ENCODE results near the gene TASL. TPM values are rescaled to one million over a fixed set of nuclear protein-coding genes. Genes with fewer than 3 reads are reported as not detected.

The TASL gene
- total RNA-seq, 8 experiments from 2014 or later, result 0.19 TPM; not detected in 7

DNA sequence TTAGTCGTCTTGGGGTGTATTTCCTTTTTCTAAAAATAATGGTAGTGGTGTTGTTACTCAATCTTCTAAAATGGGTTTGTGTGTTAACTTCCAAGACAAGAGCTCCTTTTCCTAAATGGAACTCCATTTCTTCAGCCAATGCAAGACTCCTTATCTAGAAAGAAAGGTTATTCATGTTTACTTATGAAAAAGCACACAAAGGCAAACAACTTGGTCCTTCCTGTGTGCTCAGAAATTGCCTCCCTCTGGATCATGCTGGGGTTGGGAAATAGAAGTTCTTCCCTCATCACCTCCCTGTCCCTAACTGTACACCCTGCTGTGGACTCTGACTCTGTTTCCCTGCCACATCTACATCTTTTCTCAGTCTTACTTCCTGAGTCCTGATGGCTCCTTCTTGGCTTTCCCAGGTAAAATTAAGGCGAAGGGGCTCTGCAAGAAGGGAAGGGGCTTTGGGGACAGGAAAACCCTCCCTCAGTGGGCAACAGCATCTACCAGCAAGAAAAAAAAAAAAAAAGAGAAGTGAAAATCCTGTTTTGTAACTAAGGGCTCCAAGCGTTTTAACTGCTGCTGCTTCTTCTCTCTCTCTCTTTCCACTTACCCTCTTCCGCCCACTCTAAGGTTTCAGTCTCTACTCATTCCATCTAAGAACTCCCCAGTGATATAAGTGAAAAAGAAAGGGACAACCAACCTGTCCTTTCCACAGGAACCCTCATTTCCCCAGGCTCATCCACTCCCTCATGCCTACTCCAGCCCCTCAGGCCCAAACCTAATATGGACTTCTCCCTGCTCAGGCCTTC lies 19.8 kb upstream of the TASL start:
- no peak overlapping the region for H3K27ac ChIP-seq
- H3K4me3 ChIP-seq, result no peak overlapping the region
- no peak for ATAC-seq (replicated peaks in 6 of 8)
- 49 to 83% (median 68%) methylated on average over 1 to 4 of the region's 4 CpGs; no CpG with 5 or more reads in 6 of the 10 experiments for WGBS, 10 experiments
- no peaks in the 10 kb centered on the region for H3K4me1 ChIP-seq (replicated peaks in 1 of 2)
- in situ Hi-C loops (cut with MboI; ENCODE audit: low pct_unique_long_range_greater_than_20kb in 2 of 9, low sequenced_read_pairs in 9 of 9, unreplicated experiment in 9 of 9), result no loop called here

DNA sequence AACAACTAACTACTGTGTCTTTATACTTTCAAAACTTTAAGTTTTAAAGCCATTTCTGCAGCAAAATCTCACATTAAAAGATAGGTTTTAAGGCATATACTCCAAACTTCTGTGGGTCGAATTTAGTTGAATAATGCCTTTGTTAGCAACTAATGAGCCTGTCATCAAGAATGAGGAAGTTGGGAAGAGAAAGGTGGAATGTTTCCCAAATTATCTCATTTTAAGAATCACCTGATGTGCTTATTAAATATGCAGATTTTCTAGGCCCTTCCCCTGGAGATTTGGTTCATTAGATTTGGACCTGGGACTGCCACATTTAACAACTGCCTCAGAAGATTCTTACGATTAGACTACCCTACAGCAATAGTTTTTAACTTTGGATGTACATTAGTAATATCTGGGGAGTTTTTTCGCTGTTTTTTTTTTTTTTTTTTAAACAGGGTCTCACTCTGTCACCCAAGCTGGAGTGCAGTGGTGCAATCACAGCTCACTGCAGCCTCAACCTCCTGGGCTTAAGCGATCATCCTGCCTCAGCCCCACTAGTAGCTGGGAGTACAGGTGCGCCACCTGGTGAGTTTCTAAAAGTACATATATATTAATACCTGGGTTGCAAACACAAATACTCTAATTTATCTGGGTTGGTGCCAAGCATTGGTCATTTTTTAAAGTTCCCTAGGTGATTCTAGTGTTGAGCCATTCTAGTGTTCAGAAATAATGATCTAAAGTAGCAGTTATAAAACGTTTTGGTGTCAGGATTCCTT lies 16.1 kb upstream of the TASL start:
- no peak overlapping the region for H3K4me3 ChIP-seq
- WGBS, 10 experiments, result 0 to 83% (median 40%) methylated on average over 1 to 5 of the region's 6 CpGs; no CpG with 5 or more reads in 5 of the 10 experiments
- H3K27ac ChIP-seq, result no peak overlapping the region
- ATAC-seq (replicated peaks in 6 of 8), result no peak
- in situ Hi-C loops (cut with MboI; ENCODE audit: low pct_unique_long_range_greater_than_20kb in 2 of 9, low sequenced_read_pairs in 9 of 9, unreplicated experiment in 9 of 9), result no loop called here
- H3K4me1 ChIP-seq (replicated peaks in 1 of 2), result no peaks in the 10 kb centered on the region

DNA sequence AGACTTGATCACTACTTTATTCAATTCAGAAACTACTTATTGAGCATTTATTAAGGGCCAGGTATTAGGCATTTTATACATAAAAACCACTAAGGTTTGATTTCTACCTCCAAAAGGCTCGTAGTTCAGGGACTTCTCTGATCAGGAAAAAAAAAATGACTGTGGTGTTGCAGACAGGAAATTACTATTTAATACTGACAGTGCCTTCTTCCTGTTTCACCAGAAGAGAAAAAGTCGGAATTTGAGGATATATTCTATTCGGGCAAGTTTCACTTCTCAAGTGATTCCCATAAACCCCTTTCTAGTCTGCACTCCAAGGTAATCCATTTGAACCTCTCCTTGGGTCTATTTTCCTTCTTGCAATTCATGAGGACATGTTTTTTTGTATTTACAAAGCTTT lies 15.3 kb upstream of the TASL start:
- Histone ChIP-seq H3K27ac (no peak overlapping the region), H3K4me1 (replicated peaks in 1 of 2) (no peaks in the 10 kb centered on the region), H3K4me3 (no peak overlapping the region)
- no peak for ATAC-seq (replicated peaks in 6 of 8)
- WGBS, 10 experiments, result 0 to 92% (median 50%) methylated on average over 1 to 3 of the region's 3 CpGs; no CpG with 5 or more reads in 3 of the 10 experiments
- in situ Hi-C loops (cut with MboI; ENCODE audit: low pct_unique_long_range_greater_than_20kb in 2 of 9, low sequenced_read_pairs in 9 of 9, unreplicated experiment in 9 of 9), result no loop called here

DNA sequence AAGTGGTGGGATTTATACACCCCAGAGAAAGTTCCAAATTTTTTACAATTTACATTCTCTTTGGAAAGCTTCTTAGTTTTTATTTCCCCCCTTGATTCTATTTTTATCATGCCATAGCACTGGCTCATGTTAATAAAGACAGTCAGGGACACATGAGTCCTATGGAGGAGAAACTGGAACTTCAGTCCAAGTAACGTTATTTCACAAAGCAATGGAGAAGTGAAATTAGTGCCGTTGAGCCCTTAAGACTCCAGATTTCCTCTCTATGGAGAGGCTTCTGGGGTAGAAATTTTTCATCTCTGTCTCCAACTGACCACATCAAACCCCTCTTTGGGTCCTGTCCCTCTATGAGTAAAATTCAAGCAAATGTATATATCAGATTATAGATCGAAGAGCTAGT lies 12.8 kb upstream of the TASL start:
- no peaks in the 10 kb centered on the region for H3K4me1 ChIP-seq (replicated peaks in 1 of 2)
- H3K27ac ChIP-seq, result no peak overlapping the region
- in situ Hi-C loops (cut with MboI; ENCODE audit: low pct_unique_long_range_greater_than_20kb in 2 of 9, low sequenced_read_pairs in 9 of 9, unreplicated experiment in 9 of 9), result no loop called here
- H3K4me3 ChIP-seq, result no peak overlapping the region
- no peak for ATAC-seq (replicated peaks in 6 of 8)
- WGBS, 10 experiments, result 31 to 100% (median 80%) methylated on average over 1 to 3 of the region's 3 CpGs; no CpG with 5 or more reads in 3 of the 10 experiments

DNA sequence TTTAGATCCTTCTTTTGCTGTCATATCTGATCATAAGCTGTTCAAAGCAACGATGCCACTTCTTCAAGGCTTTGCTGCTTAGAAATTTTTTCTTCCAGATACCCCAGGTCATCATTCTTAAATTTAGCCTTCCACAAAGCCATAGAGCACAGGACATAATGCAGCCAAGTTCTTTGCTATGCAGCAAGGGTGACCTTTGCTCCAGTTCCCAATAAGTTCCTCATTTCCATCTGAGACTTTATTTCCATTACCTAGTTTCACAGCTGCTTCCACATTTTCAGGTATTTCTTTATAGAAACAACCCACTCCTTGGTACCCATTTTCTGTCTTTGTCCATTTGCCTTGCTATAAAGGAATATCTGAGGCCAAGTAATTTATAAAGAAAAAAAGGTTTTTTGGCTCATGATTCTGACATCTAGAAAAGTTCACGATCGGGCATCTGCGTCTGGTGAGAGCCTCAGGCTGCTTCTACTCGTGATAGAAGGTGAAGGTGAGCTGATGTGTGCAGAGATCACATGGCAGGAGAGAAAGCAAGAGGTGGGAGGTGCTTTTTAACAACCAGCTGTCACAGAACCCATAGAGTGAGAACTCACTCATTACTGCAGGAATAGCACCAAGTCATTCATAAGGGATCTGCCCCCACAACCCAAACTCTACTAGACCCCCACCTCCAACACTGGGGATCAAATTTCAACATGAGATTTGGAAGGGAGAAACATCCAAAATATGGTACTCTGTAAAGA lies 11.8 kb upstream of the TASL start:
- H3K4me1 ChIP-seq (replicated peaks in 1 of 2), result no peaks in the 10 kb centered on the region
- in situ Hi-C loops (cut with MboI; ENCODE audit: low pct_unique_long_range_greater_than_20kb in 2 of 9, low sequenced_read_pairs in 9 of 9, unreplicated experiment in 9 of 9), result no loop called here
- ATAC-seq (replicated peaks in 6 of 8), result no peak
- 50 to 100% (median 69%) methylated on average over 1 to 4 of the region's 5 CpGs; no CpG with 5 or more reads in 5 of the 10 experiments for WGBS, 10 experiments
- H3K4me3 ChIP-seq, result no peak overlapping the region
- no peak overlapping the region for H3K27ac ChIP-seq

DNA sequence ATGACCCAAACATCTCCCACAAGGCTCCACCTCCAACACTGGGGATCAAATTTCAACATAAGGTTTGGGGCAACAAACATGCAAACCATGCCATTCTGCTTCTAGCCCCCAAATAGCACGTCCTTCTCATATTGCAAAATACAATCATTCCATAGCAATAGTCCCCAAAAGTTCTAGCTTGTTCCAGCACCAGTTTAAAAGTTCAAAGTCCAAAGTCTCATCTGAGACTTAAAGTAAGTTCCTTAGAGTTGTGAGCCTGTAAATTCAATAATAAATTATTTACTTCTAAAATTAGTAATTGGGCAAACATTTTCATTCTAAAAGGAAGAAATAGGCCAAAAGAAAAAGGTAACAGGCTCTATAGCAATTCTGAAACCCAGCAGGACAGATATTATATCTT lies 8.9 kb upstream of the TASL start:
- H3K4me1 ChIP-seq (replicated peaks in 1 of 2), result no peaks in the 10 kb centered on the region
- no peak overlapping the region for H3K27ac ChIP-seq
- H3K4me3 ChIP-seq, result no peak overlapping the region
- in situ Hi-C loops (cut with MboI; ENCODE audit: low pct_unique_long_range_greater_than_20kb in 2 of 9, low sequenced_read_pairs in 9 of 9, unreplicated experiment in 9 of 9), result no loop called here
- ATAC-seq (replicated peaks in 6 of 8), result no peak
- 63 to 86% methylated on average over 1 of the region's 1 CpG; no CpG with 5 or more reads in 8 of the 10 experiments for WGBS, 10 experiments

DNA sequence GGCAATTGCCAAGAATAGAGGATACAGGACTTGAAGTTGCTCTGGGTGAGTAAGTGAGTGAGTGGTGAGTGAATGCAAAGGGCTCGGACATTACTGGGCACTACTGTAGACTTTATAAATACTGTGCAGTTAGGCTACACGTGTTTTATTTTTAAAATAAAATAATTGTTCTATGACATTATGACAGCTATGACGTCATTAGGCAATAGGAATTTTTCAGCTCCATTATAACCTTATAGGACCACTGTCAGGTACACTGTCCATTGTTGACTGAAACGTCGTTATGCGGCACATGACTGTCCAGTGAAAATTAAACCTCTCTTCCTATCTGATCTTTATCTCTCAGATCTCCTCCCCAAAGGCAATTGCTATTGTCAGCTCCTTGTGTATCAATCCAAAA lies 5.1 kb upstream of the TASL start:
- Histone ChIP-seq H3K4me1 (replicated peaks in 1 of 2) (no peaks in the 10 kb centered on the region), H3K4me3 (no peak overlapping the region), H3K27ac (no peak overlapping the region)
- WGBS, 10 experiments, result 50 to 100% (median 70%) methylated on average over 1 to 6 of the region's 6 CpGs; no CpG with 5 or more reads in 4 of the 10 experiments
- in situ Hi-C loops (cut with MboI; ENCODE audit: low pct_unique_long_range_greater_than_20kb in 2 of 9, low sequenced_read_pairs in 9 of 9, unreplicated experiment in 9 of 9), result no loop called here
- no peak for ATAC-seq (replicated peaks in 6 of 8)

DNA sequence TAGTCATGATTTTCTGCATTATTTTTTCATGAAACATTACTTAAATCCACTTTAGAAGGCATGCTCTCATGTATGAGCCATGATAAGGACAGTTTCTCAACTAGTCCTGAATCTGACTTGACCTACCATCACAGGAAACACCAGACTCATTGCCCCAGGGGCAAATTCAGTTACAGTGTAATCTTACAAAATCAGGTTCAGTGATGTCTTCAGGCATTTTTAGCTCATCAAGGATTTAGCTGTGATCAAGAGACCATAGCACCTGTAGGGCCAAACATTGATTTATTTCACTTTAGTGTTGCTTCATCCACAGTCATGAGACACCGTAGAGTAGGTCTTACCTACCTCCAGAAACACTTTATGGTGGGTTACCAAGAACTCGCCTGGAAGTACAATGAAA lies 3.1 kb upstream of the TASL start:
- Histone ChIP-seq H3K27ac (no peak overlapping the region), H3K4me1 (replicated peaks in 1 of 2) (no peaks in the 10 kb centered on the region), H3K4me3 (no peak overlapping the region)
- WGBS, 10 experiments, result 33 to 37% methylated on average over 1 to 2 of the region's 2 CpGs; no CpG with 5 or more reads in 8 of the 10 experiments
- ATAC-seq (replicated peaks in 6 of 8), result no peak
- in situ Hi-C loops (cut with MboI; ENCODE audit: low pct_unique_long_range_greater_than_20kb in 2 of 9, low sequenced_read_pairs in 9 of 9, unreplicated experiment in 9 of 9), result no loop called here

DNA sequence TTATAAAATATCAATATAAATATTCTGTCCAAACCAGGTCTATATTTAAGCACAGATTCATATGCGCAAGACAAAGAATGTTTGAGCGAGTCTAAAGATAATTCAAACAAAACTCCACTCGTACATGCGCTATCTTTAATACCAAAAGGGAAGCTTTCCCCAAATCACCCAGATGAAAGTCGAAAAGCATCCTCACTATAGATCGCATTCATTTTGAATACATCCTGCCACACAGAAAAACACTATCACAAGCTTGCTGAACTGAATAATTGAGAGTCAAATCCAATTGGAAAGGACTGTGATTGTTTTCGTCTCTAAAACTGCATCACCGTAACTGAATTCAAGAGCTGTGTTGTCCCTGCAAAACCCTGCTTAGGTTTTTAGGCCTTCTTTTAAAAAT lies 685 bp downstream of the TASL start:
- 65 to 100% (median 89%) methylated on average over 1 to 8 of the region's 8 CpGs; no CpG with 5 or more reads in 4 of the 10 experiments for WGBS, 10 experiments
- H3K4me1 ChIP-seq (replicated peaks in 1 of 2), result no peaks in the 10 kb centered on the region
- no peak for ATAC-seq (replicated peaks in 6 of 8)
- no peak overlapping the region for H3K4me3 ChIP-seq
- in situ Hi-C loops (cut with MboI; ENCODE audit: low pct_unique_long_range_greater_than_20kb in 2 of 9, low sequenced_read_pairs in 9 of 9, unreplicated experiment in 9 of 9), result no loop called here
- no peak overlapping the region for H3K27ac ChIP-seq

DNA sequence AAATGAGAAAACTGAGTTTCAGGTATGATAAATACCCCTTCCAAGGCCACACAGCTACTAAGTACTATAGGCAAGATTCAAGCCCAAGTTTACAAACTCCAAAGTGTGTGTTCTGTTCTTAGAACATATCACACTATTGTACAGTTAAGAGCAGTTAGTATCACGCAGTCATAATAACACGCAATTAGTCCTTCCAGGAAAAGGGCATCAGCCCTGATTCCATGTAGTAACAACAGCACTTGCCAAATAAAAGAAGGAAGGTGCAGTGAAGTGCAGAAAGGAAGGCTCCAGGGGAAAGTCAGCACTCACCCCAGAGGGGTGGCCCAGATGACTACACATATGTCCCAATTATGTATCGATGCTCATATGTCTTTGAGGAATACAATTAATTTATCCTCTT lies 4.4 kb downstream of the TASL start:
- in situ Hi-C loops (cut with MboI; ENCODE audit: low pct_unique_long_range_greater_than_20kb in 2 of 9, low sequenced_read_pairs in 9 of 9, unreplicated experiment in 9 of 9), result loop anchor here in 2 of 9 experiments (25.0 kb wide), 2 partner anchors 114 to 139 kb away; no protein-coding TSS in a partner anchor
- ATAC-seq (replicated peaks in 6 of 8), result no peak
- no peak overlapping the region for H3K4me3 ChIP-seq
- no peaks in the 10 kb centered on the region for H3K4me1 ChIP-seq (replicated peaks in 1 of 2)
- WGBS, 10 experiments, result 0 to 100% (median 49%) methylated on average over 1 to 3 of the region's 3 CpGs; no CpG with 5 or more reads in 7 of the 10 experiments
- no peak overlapping the region for H3K27ac ChIP-seq

DNA sequence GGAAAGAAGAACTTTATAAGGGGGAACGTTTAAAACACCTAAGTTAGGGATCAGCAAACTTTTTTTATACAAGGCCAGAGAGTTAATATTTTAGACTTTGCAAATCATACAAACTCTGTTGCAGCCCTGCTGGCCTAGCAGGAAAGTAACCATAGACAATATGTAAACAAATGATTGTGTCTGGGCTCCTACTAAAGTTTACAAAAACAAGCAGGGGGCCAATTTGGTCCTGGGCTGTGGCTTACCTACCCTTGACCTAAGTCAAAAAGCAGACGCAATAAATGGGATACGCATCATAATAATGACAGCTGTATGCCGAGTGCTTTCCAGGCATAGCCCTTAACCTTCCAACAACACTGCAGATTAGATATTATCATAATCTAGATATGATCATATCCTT lies 4.9 kb downstream of the TASL start:
- Histone ChIP-seq H3K4me1 (replicated peaks in 1 of 2) (no peaks in the 10 kb centered on the region), H3K27ac (no peak overlapping the region), H3K4me3 (no peak overlapping the region)
- no peak for ATAC-seq (replicated peaks in 6 of 8)
- in situ Hi-C loops (cut with MboI; ENCODE audit: low pct_unique_long_range_greater_than_20kb in 2 of 9, low sequenced_read_pairs in 9 of 9, unreplicated experiment in 9 of 9), result loop anchor here in 2 of 9 experiments (25.0 kb wide), 2 partner anchors 115 to 140 kb away; no protein-coding TSS in a partner anchor
- 60 to 100% (median 85%) methylated on average over 1 to 3 of the region's 4 CpGs; no CpG with 5 or more reads in 4 of the 10 experiments for WGBS, 10 experiments

DNA sequence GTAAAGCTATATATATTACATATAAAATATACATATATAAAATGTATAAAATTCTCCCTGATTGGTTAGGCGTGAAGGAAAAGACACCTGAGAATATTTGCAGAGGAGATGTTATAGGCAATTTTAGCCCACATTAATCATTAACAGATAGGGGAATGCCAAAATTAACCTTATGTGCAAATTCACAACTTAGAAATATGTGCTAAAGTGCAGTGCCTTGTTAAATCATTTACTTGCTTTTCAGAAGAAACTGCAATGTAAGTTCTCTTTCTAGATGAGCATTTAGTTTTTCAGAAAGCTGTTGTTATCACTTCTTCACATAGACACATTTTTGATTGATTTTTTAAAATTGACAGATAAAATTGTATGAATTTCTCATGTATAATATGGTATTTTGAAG lies 5.6 kb downstream of the TASL start:
- no peak overlapping the region for H3K27ac ChIP-seq
- WGBS, 10 experiments, result 40 to 100% (median 67%) methylated on average over 1 of the region's 1 CpG; no CpG with 5 or more reads in 7 of the 10 experiments
- in situ Hi-C loops (cut with MboI; ENCODE audit: low pct_unique_long_range_greater_than_20kb in 2 of 9, low sequenced_read_pairs in 9 of 9, unreplicated experiment in 9 of 9), result loop anchor here in 2 of 9 experiments (25.0 kb wide), 2 partner anchors 115 to 140 kb away; no protein-coding TSS in a partner anchor
- H3K4me3 ChIP-seq, result no peak overlapping the region
- no peak for ATAC-seq (replicated peaks in 6 of 8)
- no peaks in the 10 kb centered on the region for H3K4me1 ChIP-seq (replicated peaks in 1 of 2)

DNA sequence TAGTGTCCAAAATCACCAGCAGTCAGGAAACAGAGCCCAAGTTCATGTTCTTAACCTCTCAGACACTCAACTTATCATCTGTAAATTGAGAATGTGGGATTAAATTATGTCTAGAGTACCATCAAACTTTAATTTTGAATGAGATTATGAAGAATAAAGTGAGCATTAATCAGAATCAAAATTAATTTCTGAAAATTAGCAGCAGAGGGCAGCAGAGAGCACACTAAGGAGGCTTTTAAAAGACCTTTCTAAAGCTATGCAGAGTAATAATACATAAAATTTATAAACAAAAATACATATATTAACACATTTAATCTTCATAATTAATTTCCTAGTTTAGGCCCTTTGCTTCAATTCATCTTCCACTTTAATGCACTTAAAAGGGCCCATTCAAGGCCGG lies 7.1 kb downstream of the TASL start:
- WGBS, 10 experiments, result no CpG with 5 or more reads among the region's 1 CpG
- Histone ChIP-seq H3K4me1 (replicated peaks in 1 of 2) (no peaks in the 10 kb centered on the region), H3K27ac (no peak overlapping the region), H3K4me3 (no peak overlapping the region)
- ATAC-seq (replicated peaks in 6 of 8), result no peak
- in situ Hi-C loops (cut with MboI; ENCODE audit: low pct_unique_long_range_greater_than_20kb in 2 of 9, low sequenced_read_pairs in 9 of 9, unreplicated experiment in 9 of 9), result loop anchor here in 2 of 9 experiments (25.0 kb wide), 2 partner anchors 117 to 142 kb away; no protein-coding TSS in a partner anchor
